GM12878 (cell line): ENCODE data around the gene SRCIN1. TPM values are rescaled to one million over a fixed set of nuclear protein-coding genes. Genes with fewer than 3 reads are reported as not detected.

Experiments
- ATAC-seq: fragments of 200-7000 bp; cut with Tn5 transposase; 3 replicates; pipeline ENCODE4 v1.9.1; 2020; ENCODE audit warnings: mild to moderate bottlenecking, moderate library complexity
- BruUV-seq: library from RNA; stranded (reverse); fragments of 400-500 nt; replicated peaks from 2 replicates; lab custom pipeline; 2021; lab: Mats Ljungman, UMichigan
- CTCF ChIA-PET: fragments of 300-600 bp; sonication (Branson Sonifier 250); formaldehyde crosslinking; extraction: SDS; loops from one replicate; lab custom pipeline; 2021; ENCODE audit warnings: inconsistent platforms; lab: Yijun Ruan, JAX
- POLR2A ChIA-PET: fragments of 350-600 bp; formaldehyde crosslinking; extraction: SDS; loops from one replicate; lab custom pipeline; 2021; ENCODE audit warnings: inconsistent platforms; lab: Charles Lee
- RAD21 ChIA-PET: fragments of 300-600 bp; sonication (Branson Sonifier 250); formaldehyde crosslinking; loops from one replicate; lab custom pipeline; 2023; ENCODE audit warnings: antibody characterized with exemption; ENCODE audit not compliant: unreplicated experiment; lab: Charles Lee
- SMC1A ChIA-PET: fragments of 300-600 bp; sonication (Branson Sonifier 250); formaldehyde crosslinking; loops from one replicate; lab custom pipeline; 2023; ENCODE audit not compliant: unreplicated experiment, uncharacterized antibody; lab: Charles Lee
- DNase-seq: peaks from one replicate; pipeline ENCODE4 v3.0.0-alpha.2; 2011; ENCODE audit warnings: low read depth, low spot score
- FAIRE-seq: peaks from 3 replicates; lab custom pipeline; 2011; peaks lifted over from hg19 to GRCh38; lab: Jason Lieb, UNC
- H2AFZ ChIP-seq: 2 replicates; pipeline ENCODE4 v1.6.0; 2011; ENCODE audit warnings: low read depth, low read length, control low read depth; ENCODE audit not compliant: control insufficient read depth
- H3K27ac ChIP-seq: 2 replicates; pipeline ENCODE4 v1.5.1; 2011; ENCODE audit warnings: control low read depth; ENCODE audit not compliant: control insufficient read depth, insufficient read depth
- H3K27me3 ChIP-seq, 2 experiments: replicated peaks in 1 of 2; 2 replicates each; pipeline versions ENCODE4 v1.6.0 to v1.6.1; 2011; ENCODE audit warnings: low read length in 1 of 2; ENCODE audit not compliant: control insufficient read depth in 2 of 2, insufficient read depth in 2 of 2
- H3K36me3 ChIP-seq, 2 experiments: 2 replicates each; pipeline ENCODE4 v1.5.1; 2011; ENCODE audit warnings: low read length in 1 of 2; ENCODE audit not compliant: control insufficient read depth in 2 of 2, insufficient read depth in 2 of 2
- H3K4me1 ChIP-seq: 2 replicates; pipeline ENCODE4 v1.6.1; 2011; ENCODE audit warnings: mild to moderate bottlenecking, low read length, moderate library complexity, mixed read lengths; ENCODE audit not compliant: control insufficient read depth, insufficient read depth
- H3K4me2 ChIP-seq: 2 replicates; pipeline ENCODE4 v1.6.0; 2011; ENCODE audit warnings: control low read depth; ENCODE audit not compliant: control insufficient read depth, insufficient read depth
- H3K4me3 ChIP-seq: fragments of 200-600 bp; sonication (generic); 2 replicates; pipeline ENCODE4 v1.5.1; 2016
- H3K79me2 ChIP-seq: 2 replicates; pipeline ENCODE4 v1.6.0; 2011; ENCODE audit warnings: low read length; ENCODE audit not compliant: control insufficient read depth, insufficient read depth
- H3K9ac ChIP-seq: 2 replicates; pipeline ENCODE4 v1.8.0; 2011; ENCODE audit warnings: low read length, control low read depth, mixed read lengths; ENCODE audit not compliant: control insufficient read depth, insufficient read depth
- H3K9me3 ChIP-seq: replicated peaks from 3 replicates; pipeline ENCODE4 v1.5.1; 2011; ENCODE audit warnings: mild to moderate bottlenecking, low read length; ENCODE audit not compliant: control insufficient read depth, insufficient read depth
- H4K20me1 ChIP-seq: 2 replicates; pipeline ENCODE4 v1.6.0; 2011; ENCODE audit not compliant: control insufficient read depth, insufficient read depth
- ATF7 ChIP-seq: fragments of 450-650 bp; IDR thresholded peaks from 2 replicates; pipeline ENCODE4 v1.6.1; 2016; ENCODE audit warnings: low read depth, mild to moderate bottlenecking
- BHLHE40 ChIP-seq, 2 experiments: fragments of 450-650 bp in 1 of 2; IDR thresholded peaks; 2 replicates each; pipeline ENCODE4 v1.6.1; 2011 to 2017; ENCODE audit warnings: low read depth in 2 of 2, borderline replicate concordance in 1 of 2, improper control_type of control experiment in 1 of 2, low read length in 1 of 2, mild to moderate bottlenecking in 1 of 2
- CEBPZ ChIP-seq: fragments of 150-350 bp; IDR thresholded peaks from 2 replicates; pipeline ENCODE4 v1.6.1; 2016; ENCODE audit warnings: low read depth, low read length
- CTCF ChIP-seq, 3 experiments: IDR thresholded peaks in 2 of 3; conservative IDR thresholded peaks in 1 of 3; 2 replicates each; pipeline ENCODE4 v1.5.1; 2011; ENCODE audit warnings: low read depth in 3 of 3, low read length in 3 of 3, mild to moderate bottlenecking in 3 of 3, control low read depth in 2 of 3, moderate library complexity in 2 of 3, inconsistent platforms in 1 of 3, mixed read lengths in 1 of 3; ENCODE audit not compliant: control insufficient read depth in 2 of 3, insufficient read depth in 1 of 3; ENCODE audit errors: extremely low read depth in 1 of 3
- FOXK2 ChIP-seq: fragments of 450-650 bp; IDR thresholded peaks from 2 replicates; pipeline ENCODE4 v1.6.1; 2017; ENCODE audit warnings: mild to moderate bottlenecking, moderate library complexity
- HCFC1 ChIP-seq: fragments of 150-350 bp; IDR thresholded peaks from 2 replicates; pipeline ENCODE4 v1.6.1; 2014; ENCODE audit warnings: low read length
- JUNB ChIP-seq: IDR thresholded peaks from 2 replicates; pipeline ENCODE4 v1.6.1; 2016; ENCODE audit warnings: antibody characterized with exemption, mild to moderate bottlenecking
- MYB ChIP-seq: fragments of 150-350 bp; IDR thresholded peaks from 2 replicates; pipeline ENCODE4 v1.6.1; 2014; ENCODE audit warnings: mild to moderate bottlenecking, low read depth, low read length, borderline replicate concordance
- MYC ChIP-seq: IDR thresholded peaks from 2 replicates; pipeline ENCODE4 v1.6.1; 2011; ENCODE audit warnings: mild to moderate bottlenecking, low read length, moderate library complexity, inconsistent platforms; ENCODE audit not compliant: insufficient read depth, insufficient replicate concordance, insufficient read length, severe bottlenecking
- NFXL1 ChIP-seq: fragments of 450-650 bp; IDR thresholded peaks from 2 replicates; pipeline ENCODE4 v1.6.1; 2017; ENCODE audit warnings: antibody characterized with exemption, mild to moderate bottlenecking, borderline replicate concordance
- POLR2AphosphoS2 ChIP-seq: IDR thresholded peaks from 2 replicates; pipeline ENCODE4 v1.6.1; 2011; ENCODE audit warnings: low read depth, mild to moderate bottlenecking, low read length, improper control_type of control experiment, moderate library complexity
- RAD51 ChIP-seq: fragments of 450-650 bp; IDR thresholded peaks from 2 replicates; pipeline ENCODE4 v1.6.1; 2016; ENCODE audit warnings: moderate library complexity, mild to moderate bottlenecking, inconsistent platforms
- RBBP5 ChIP-seq: fragments of 200-600 bp; sonication (generic); conservative IDR thresholded peaks from 2 replicates; pipeline ENCODE4 v1.6.1; 2016
- SMARCA5 ChIP-seq: fragments of 450-650 bp; IDR thresholded peaks from 2 replicates; pipeline ENCODE4 v1.6.1; 2017; ENCODE audit warnings: mild to moderate bottlenecking
- SUPT20H ChIP-seq: IDR thresholded peaks from 2 replicates; pipeline ENCODE4 v1.6.1; 2011; ENCODE audit warnings: low read depth, mild to moderate bottlenecking, low read length, moderate library complexity, borderline replicate concordance; ENCODE audit not compliant: control insufficient read depth
- YY1 ChIP-seq: IDR thresholded peaks from 2 replicates; pipeline ENCODE4 v1.6.1; 2011; ENCODE audit warnings: low read depth, mild to moderate bottlenecking, low read length
- WGBS: methylation state at CpG from one replicate; pipeline ENCODE4 v1.1.6; 2016; ENCODE audit warnings: low lambda C conversion rate; ENCODE audit not compliant: insufficient replicate concordance, insufficient coverage; ENCODE audit errors: missing lambda C conversion rate; 5-methylcytosine and 5-hydroxymethylcytosine counted together
- in situ Hi-C: fragments of 300-500 bp; cut with MboI; formaldehyde crosslinking; loops from 9 replicates; pipeline ENCODE4 v1.14.3; 2018; ENCODE audit warnings: mixed read lengths
- intact Hi-C: fragments of 100-400 bp; cut with micrococcal nuclease; formaldehyde crosslinking; loops from one replicate; pipeline ENCODE4 v1.14.2; 2022; ENCODE audit not compliant: unreplicated experiment
- polyA plus RNA-seq, 11 experiments: library from polyadenylated mRNA; depleted of rRNA in 4 of 11; unstranded in 6 of 11; stranded (reverse) in 5 of 11; fragments of >200 nt; fragmentation: Nextera tagmentation in 4 of 11; fragmentation: Illumina TruSeq in 1 of 11; extraction: Ambion mirVana in 4 of 11; extraction: Trizol in 1 of 11; gene quantifications; 1 replicate in 1 of 11; 2 replicates in 10 of 11; pipeline versions ENCODE4 v1.2.1 to v1.2.3, GENCODE V29; 2011 to 2016; ENCODE audit warnings: inconsistent platforms in 2 of 11, missing spikeins in 2 of 11, low read depth in 1 of 11
- total RNA-seq, 4 experiments: library from RNA; depleted of rRNA in 3 of 4; stranded (reverse); fragments of >200 nt in 3 of 4; fragmentation: Illumina TruSeq in 1 of 4; extraction: Trizol in 1 of 4; gene quantifications; 2 replicates each; pipeline versions ENCODE4 v1.2.1 to v1.2.3, GENCODE V29; 2013 to 2021
- TF ChIP-seq, protein P1 (sequence below): fragments of 450-650 bp; IDR thresholded peaks from 2 replicates; pipeline ENCODE4 v1.6.1; 2017; ENCODE audit warnings: borderline replicate concordance

SRCIN1 gene
- total and polyA plus RNA-seq, 10 of the 15 experiments (the other 5 are each of a cell fraction or from before 2014, with no cell fraction given), result under 0.01 to 0.74 (median 0.20) TPM; not detected in 3

DNA sequence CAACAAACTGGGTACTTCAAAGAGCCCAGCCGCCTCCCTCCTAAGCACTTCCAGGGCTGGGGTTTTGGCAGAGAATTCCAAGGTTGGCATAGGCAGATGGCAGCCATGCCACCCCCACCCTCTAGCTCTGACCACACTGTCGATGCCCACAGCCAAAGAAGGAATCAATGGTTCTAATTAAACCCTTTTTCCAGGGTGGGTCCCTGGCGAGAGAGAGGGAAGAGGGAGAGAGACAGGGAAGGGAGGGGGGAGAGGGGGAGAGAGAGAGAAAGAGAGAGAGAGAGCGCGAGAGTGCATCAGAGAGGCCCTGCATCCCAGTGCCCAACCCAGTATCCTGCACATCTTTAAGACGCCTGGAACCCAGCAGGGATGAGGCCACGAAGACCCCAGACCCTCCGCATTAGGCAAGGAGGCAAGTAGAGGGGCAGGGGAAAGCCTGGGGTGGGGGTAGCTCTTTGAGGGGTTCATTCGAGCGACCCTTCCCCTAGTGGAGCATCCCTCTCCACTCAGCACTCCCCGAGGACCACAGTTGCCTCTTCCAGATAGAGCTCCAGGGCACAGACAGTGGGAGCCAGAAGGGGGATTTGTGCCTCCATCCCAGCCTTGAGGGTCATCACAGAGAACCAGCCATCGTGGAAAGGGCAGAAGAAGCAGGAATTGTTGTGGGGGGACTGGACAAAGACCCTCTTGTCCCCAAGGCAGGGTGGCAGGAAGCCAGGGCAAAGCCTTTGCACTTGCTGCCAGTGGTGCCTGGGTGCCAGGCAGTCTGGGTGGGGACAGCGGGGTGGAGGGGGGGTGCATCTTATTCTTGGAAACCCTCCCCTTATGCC lies 2.6 kb downstream of the SRCIN1 start:
- no peak for FAIRE-seq
- Histone ChIP-seq H2AFZ (no peak overlapping the region), H3K36me3 (no peaks in the 10 kb centered on the region), H3K4me3 (no peak overlapping the region), H3K9me3 (no peaks in the 10 kb centered on the region), H3K4me2 (no peak overlapping the region), H3K27me3 (peaks cover 0 to 14% of the 10 kb centered on the region in 2 experiments; a peak in 2 of 4 replicates), H3K9ac (no peak overlapping the region), H3K79me2 (no peaks in the 10 kb centered on the region), H3K4me1 (peaks cover 11% of the 10 kb centered on the region), H4K20me1 (no peaks in the 10 kb centered on the region), H3K27ac (no peak overlapping the region)
- POLR2A ChIA-PET, result no interaction called here
- no peak for ATAC-seq
- SMC1A ChIA-PET, result interaction anchor here (0.7 to 2.5 kb wide), 8 partner anchors 9 to 64 kb away, joined by 3 to 13 read pairs (median 4); no protein-coding TSS in a partner anchor
- BruUV-seq, result no TSS peak
- intact Hi-C loops, result no loop called here
- CTCF ChIA-PET, result interaction anchor here (0.6 to 5.5 kb wide), 11 partner anchors 12 to 211 kb away, joined by 3 to 33 read pairs (median 4); no protein-coding TSS in a partner anchor
- RAD21 ChIA-PET, result interaction anchor here (0.5 to 8.2 kb wide), 6 partner anchors 44 to 146 kb away, joined by 3 to 61 read pairs (median 7); no protein-coding TSS in a partner anchor
- no peak for DNase-seq
- 33% methylated on average over 13 of the region's 13 CpGs for whole genome bisulfite sequencing
- in situ Hi-C loops, result no loop called here
- TF ChIP-seq, protein P1, sequence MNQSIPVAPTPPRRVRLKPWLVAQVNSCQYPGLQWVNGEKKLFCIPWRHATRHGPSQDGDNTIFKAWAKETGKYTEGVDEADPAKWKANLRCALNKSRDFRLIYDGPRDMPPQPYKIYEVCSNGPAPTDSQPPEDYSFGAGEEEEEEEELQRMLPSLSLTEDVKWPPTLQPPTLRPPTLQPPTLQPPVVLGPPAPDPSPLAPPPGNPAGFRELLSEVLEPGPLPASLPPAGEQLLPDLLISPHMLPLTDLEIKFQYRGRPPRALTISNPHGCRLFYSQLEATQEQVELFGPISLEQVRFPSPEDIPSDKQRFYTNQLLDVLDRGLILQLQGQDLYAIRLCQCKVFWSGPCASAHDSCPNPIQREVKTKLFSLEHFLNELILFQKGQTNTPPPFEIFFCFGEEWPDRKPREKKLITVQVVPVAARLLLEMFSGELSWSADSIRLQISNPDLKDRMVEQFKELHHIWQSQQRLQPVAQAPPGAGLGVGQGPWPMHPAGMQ, result no peak
- TF ChIP-seq CEBPZ, result no peak
- TF ChIP-seq BHLHE40 (IDR thresholded peaks at IDR 0.05; ENCODE audit: borderline replicate concordance in 1 of 2, low read depth in 2 of 2, low read length in 1 of 2), result no peak
- no peak for TF ChIP-seq HCFC1
- TF ChIP-seq YY1, result no peak
- TF ChIP-seq RAD51, result no peak
- TF ChIP-seq CTCF (IDR thresholded peaks at IDR 0.05 in 2 of 3, conservative IDR thresholded peaks at IDR 0.05 in 1 of 3; ENCODE audit: control insufficient read depth in 2 of 3, extremely low read depth in 1 of 3, insufficient read depth in 1 of 3, low read depth in 3 of 3, low read length in 3 of 3), result no peak
- no peak for TF ChIP-seq RBBP5
- no peak for TF ChIP-seq ATF7
- TF ChIP-seq JUNB, result no peak
- no peak for TF ChIP-seq MYC
- no peak for TF ChIP-seq MYB
- TF ChIP-seq SMARCA5, result no peak
- no peak for TF ChIP-seq FOXK2
- no peak for TF ChIP-seq NFXL1
- no peak for TF ChIP-seq SUPT20H
- TF ChIP-seq POLR2AphosphoS2, result no peak
